Testis (tissue), 2 donors: ENCODE results near the gene PSMA5.

ENCODE experiments used
- CTCF ChIP-seq, 3 experiments: fragments of 450-650 bp in 2 of 3; fragments of 200-600 bp in 1 of 3; sonication (generic) in 1 of 3; IDR thresholded peaks; one replicate each; pipeline ENCODE4 v1.5.1; 2016 to 2019; ENCODE audit warnings: antibody characterized with exemption in 3 of 3, mild to moderate bottlenecking in 2 of 3, moderate library complexity in 1 of 3
- POLR2A ChIP-seq: fragments of 450-650 bp; IDR thresholded peaks from one replicate; pipeline ENCODE4 v1.6.1; 2017; ENCODE audit warnings: antibody characterized with exemption, mild to moderate bottlenecking, moderate library complexity

GRCh38 chr1:109444346-109444745 lies 18.1 kb upstream of the PSMA5 start:
- TF ChIP-seq CTCF (IDR thresholded peaks at IDR 0.05) (no peak), POLR2A (no peak)
